HG02938 (cell line): ENCODE measurements around the gene SLC17A3.

ENCODE experiments used
- ATAC-seq: cut with Tn5 transposase; IDR thresholded peaks from one replicate; pipeline ENCODE4 v1.9.1; 2021; ENCODE audit warnings: mild to moderate bottlenecking, moderate library complexity; ENCODE audit not compliant: unreplicated experiment

Gene SLC17A3

DNA sequence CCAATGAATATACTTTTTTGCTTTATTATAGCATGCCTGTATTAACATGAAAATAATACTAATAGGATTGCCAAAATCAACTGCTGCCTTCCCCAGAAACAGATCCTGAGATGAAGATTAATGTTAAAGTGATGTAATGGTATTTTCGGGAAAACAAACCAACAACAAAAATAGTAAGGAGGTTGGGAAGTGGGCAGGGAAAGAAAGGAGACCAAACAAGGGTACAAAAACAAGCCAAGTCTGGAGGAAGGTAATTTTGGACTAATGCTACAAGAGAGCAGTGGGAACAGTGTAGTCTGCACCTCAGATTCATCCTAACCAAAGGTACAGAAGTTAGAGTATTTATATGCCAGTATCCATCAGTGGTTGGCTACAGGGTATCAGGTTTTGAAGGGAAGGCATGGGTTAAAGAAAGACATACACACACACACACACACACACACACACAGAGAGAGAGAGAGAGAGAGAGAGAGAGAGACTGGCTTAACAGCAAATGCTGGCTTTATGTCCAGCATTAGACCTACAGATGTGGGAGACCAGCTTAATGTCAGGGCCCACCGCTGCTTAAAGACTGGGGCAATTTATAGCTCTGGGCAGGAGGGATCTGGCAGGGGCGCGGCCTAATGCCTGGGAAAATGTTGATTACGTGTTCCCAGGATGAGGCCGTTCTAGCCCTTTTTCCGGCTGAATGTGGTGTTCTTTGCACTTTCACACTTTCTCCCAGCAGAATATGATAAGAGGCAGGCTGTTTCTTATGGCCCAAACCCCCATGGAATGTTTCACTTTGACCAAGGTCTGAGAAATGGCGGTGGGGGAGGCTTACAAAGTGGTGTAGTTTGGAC is 38.4 kb downstream of the SLC17A3 start:
- no peak for ATAC-seq

DNA sequence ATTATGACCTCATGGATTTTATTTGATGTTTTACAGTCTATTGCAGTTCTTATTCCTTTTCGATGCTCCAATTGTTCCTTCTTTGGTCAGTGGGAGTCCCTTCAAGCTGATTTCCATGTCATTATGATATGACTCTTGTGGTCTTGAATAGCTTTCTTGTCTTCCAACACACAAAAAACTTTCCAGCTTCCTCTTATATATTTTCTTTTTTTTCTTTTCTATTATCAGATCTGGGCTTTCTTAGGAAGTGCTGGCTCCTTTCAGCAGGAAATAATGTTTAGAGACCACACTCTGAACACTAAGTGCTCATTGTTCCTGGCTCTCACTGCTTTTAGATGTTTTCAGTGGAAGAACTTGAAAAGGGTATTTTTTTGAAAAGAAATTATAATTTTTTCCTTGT is 39.1 kb downstream of the SLC17A3 start:
- ATAC-seq: no peak

DNA sequence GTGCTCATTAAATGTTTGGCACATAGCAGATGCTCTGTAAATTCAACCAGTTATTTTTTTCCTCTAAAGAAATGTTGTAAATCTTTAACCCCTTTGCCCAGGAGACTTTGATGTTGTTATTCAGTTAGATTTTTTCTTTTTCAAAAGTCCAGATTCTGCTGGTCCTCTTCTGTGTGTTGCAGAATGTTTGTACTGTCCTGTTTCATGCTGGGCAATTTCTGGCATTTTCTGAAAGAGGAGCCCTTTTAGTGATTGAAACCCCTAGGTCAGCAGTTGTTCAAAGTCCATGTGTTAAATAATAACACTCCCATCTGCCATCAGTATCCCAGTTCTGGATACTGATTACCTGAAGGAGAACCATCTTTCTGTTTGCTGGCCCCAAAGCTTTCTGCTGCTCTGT is 40.9 kb downstream of the SLC17A3 start:
- no peak for ATAC-seq

DNA sequence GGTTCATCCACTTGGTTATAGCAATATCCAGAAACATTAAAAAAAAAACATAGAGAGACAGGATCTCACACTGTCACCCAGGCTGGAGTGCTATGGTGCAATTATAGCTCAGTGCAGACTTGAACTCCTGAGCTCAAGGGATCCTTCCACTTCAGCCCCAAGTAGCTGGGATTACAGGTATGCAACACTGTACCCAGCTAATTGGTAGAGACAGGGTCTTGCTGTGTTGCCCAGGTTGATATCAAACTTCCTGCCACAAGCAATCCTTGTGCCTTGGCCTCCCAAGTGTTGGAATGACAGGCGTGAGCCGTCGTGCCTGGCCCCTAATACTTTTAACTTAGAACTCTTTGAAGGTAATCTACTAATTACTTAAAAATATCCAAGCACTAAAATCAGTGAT is 41.4 kb downstream of the SLC17A3 start:
- no peak for ATAC-seq

DNA sequence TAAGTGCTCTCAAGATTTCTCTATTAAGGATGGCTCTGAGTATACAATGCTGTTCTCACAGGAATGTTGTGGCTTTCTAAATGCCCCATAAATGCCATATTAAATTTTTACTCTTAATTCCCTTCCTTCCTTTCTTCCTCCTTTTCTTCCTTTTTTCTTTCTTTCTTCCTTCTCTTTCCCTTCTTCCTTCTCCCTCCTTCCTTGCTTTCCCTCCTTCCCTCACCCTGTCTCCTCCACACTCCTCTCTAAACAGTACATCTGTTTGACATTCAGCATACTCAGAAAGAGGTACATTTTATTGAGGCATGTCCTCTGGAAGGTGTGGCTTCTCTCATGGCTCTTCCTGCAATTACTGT is 41.8 kb downstream of the SLC17A3 start:
- no peak for ATAC-seq

DNA sequence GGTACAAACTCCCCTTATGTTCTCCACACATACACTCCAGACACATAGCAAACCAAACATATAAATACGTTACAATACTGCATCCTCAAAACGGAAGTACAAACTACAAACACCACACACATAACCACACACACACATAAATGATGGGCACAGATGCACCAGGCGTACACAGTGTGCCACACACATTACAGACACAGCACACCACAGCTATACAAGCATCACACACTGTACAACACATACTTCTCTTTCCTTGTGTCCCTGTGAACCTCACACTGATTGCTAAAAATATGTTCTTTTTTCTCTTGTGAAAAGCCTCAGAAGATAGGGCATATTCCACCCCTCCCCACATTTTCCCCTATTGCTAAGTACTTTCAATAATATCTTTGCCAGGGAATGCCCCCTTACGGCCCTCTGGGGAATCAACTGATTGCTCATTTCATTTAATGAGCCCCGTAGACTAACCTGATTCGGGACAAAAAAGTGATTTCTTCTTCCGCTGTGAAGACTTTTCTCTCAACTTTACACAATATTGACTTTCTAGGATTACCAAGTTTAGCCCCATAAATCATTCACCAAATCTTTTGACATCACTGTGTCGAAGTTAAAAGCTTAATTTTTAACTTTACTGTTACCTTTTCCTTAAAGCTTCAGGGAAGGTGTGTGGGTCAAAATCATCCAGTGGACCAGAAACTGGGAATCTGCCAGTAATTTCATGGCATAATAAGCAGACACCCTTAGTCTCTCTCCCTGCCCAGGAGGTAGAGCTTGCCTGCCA is 42.3 kb downstream of the SLC17A3 start, which contains the start of gene SLC17A1:
TSS of gene SLC17A1 (minus strand) at position 521 of the 775 bp plus-strand sequence. CDS start 1,495 bp downstream, outside the sequence.
- ATAC-seq: no peak

DNA sequence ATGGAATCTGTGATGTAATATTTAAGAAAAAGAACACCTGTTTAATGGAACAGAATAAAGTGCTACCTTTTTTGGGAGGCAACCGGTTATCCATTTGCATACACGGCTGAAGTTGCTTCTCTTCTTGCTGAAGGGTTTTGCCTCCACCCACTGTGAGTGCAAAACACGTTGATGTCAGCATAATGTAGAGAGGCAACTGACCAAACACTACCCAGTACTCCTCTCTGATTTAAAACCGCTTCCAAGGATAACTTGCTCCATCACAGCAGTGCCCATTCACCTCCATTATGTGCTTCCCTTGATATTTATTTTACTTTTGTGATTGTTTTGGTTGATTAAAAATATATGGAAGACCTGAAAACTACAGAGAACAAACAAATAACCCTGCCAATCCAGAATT is 43.6 kb downstream of the SLC17A3 start:
- ATAC-seq: no peak

DNA sequence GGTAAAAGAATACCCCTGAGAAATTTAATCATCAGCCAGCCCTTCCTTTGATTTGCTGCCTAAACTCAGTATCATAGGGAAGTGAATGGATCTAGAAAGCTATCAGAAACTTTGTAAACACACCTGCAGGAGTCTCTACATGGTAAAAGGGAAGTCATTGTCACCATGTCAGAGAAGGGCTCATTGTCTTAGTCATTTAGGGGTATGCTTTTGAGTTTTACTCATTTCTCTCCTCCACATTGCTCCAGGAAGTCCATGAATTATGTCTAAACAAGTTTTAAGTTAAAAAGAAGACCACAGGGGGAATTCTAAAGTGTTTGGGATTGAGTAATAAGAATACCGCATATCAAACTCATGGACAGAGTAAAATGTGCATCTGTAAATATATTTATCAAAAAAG is 44.7 kb downstream of the SLC17A3 start:
- no peak for ATAC-seq

DNA sequence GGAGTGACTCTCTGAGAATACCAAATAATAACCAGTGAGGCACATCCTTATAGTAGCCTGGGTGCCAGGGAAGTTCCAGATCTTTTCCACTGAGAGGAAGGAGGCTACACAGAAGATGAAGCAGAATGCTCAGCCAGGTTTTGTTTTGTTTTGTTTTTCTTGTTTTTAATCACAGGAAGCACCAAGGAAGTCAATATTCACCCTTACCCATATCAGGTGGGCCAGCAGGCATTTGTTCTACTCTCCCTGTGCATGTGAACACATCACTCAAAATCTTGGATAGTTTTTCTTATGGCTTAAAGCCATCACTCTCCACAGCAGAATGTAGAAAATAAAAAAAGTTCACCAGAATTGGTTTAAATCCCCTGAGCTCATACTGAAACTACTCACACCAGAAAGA is 52.7 kb downstream of the SLC17A3 start:
- no peak for ATAC-seq

DNA sequence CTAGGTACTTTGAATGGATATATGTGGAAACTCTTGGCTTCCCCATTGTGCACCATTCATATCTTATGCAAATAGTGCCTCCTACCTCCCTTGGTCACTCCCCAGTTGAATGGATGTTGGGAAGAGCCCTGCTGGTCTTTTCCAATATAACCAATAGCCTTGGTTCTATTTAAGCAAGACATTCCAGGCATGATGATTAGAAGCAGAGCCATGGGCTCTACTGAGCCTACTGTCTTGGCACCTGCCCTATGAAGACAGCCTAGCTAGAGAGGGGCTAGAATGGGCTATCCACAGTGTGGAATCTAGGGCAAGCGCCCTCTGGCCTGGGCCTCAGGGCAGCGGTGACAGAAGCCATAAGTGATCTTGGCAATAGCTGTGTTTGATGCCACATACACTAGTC is 57.8 kb downstream of the SLC17A3 start:
- no peak for ATAC-seq

DNA sequence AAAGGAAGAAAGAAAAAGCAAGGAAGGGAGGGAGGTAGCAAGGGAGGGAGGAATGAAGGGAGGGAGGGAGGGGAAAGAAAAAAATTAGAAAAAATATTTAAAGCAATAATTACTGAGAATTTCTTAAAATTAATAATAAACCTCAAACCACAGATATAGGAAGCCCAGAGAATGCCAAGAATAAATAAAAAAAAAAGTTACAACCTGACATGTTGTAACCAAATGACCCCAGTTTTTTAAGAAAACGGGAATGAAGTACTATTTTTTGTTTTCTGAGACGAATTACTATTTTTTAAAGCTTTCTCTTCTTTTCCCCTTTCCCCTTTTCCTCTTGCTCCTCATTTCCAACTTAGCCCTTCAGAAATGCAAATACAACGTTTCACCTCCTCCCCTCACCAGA is 58.8 kb downstream of the SLC17A3 start:
- no peak for ATAC-seq

DNA sequence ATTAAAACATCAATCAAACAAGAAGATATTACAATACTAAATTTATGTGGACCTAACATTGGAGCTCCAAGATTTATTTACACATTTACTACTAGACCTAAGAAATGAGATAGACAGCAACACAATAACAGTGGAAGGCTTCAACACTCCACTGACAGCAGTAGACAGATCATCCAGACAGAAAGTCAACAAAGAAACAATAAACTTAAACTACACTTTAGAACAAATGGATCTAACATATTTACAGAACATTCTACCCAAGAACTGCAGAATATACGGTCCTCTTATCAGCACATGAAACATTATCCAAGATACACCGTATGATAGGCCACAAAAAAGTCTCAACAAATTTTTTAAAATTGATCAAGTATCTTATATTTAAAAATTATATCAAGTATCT is 69.2 kb downstream of the SLC17A3 start:
- no peak for ATAC-seq

DNA sequence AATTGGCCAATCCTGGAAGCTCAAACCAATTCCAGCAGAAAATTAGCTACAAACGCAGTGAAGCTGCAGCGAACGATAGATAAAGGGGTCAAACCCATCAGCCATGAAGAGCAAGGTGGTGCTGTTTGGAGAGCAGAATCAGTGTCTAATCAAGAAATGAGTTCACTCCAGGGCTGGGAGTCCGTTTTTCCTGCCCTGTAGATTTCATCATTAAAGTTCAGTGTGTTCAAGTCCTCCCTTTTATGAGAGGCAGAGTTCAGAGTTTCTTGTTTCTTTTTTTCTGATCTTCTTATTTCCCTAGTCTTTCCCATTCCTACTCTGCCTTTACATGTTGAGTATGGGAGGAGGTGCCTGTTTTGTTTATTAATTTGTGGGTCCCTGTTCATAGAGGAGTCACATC is 72.6 kb downstream of the SLC17A3 start:
- ATAC-seq: no peak
